ENCODE data around the gene WDR20. TPM values are rescaled to one million over a fixed set of nuclear protein-coding genes. Genes with fewer than 3 reads are reported as not detected.

WDR20 gene
- total and polyA plus RNA-seq, 2 of the 8 experiments (the other 6 are each of a cell fraction or from before 2014, with no cell fraction given): 11.2 to 26.7 TPM

- H2BK15ac ChIP-seq (ENCODE audit: low read length): 0 out of 2 replicates have a peak overlapping the region, but pooled peaks have one; percentile 46
- H2BK120ac ChIP-seq (replicated peaks; ENCODE audit: low read depth, low read length): no peak overlapping the region
- no peak overlapping the region for H3K56ac ChIP-seq (replicated peaks; ENCODE audit: insufficient read length, low read depth, low read length)
- no peak overlapping the region for H2BK5ac ChIP-seq (ENCODE audit: low read depth, low read length)
- no peak overlapping the region for H3K27ac ChIP-seq (ENCODE audit: low read depth, low read length)
- no peak overlapping the region for H3K4me3 ChIP-seq (ENCODE audit: extremely low read depth in 1 of 4, insufficient read depth in 2 of 4, low read depth in 3 of 4, low read length in 4 of 4)
- H4K5ac ChIP-seq (ENCODE audit: insufficient read length, low read depth, low read length): no peak overlapping the region
- H2BK20ac ChIP-seq (ENCODE audit: low read length): no peak overlapping the region
- H4K91ac ChIP-seq (replicated peaks; ENCODE audit: insufficient read length, low read length): peak overlapping the region; percentile 62
- no peaks in the 10 kb centered on the region for H3K23me2 ChIP-seq (ENCODE audit: low read depth, low read length)
- FAIRE-seq: no peak
- DNase-seq (ENCODE audit: low read depth in 1 of 2, low spot score in 2 of 2): no peak
- no peak overlapping the region for H3K14ac ChIP-seq (ENCODE audit: insufficient read length)
- peak overlapping the region; percentile 68; the same call in 1 of the 2 replicates for H2BK12ac ChIP-seq (ENCODE audit: low read depth, low read length)
- no peak overlapping the region for H3K4me2 ChIP-seq (ENCODE audit: insufficient read depth in 1 of 2, low read depth in 2 of 2, low read length in 2 of 2)
- no peaks in the 10 kb centered on the region for H3K36me3 ChIP-seq (ENCODE audit: control insufficient read depth in 2 of 4, insufficient read depth in 4 of 4, low read length in 3 of 4)
- ChIA-PET POLR2A (ENCODE audit: partially characterized antibody) (no interaction called here), CTCF (ENCODE audit: partially characterized antibody) (interaction anchor here (1.0 to 7.6 kb wide), 5 partner anchors 8 to 45 kb away, joined by 3 to 74 read pairs (median 6); no protein-coding TSS in a partner anchor)
- WGBS, 2 experiments (ENCODE audit: extremely low coverage in 1 of 2, insufficient coverage in 1 of 2, insufficient read length in 1 of 2, insufficient replicate concordance in 2 of 2, low coverage in 1 of 2, low lambda C conversion rate in 2 of 2, missing lambda C conversion rate in 1 of 2): 83% methylated on average over 7 of the region's 7 CpGs; no CpG with 5 or more reads in 1 of the 2 experiments
- no peaks in the 10 kb centered on the region for H3K9me3 ChIP-seq (ENCODE audit: insufficient read depth in 2 of 2, low read depth in 1 of 2, low read length in 1 of 2)
- no peak overlapping the region for H3K9ac ChIP-seq (replicated peaks in 1 of 4; ENCODE audit: extremely low read depth in 1 of 4, low read depth in 3 of 4, low read length in 3 of 4)
- H3K23ac ChIP-seq (ENCODE audit: insufficient read length): no peak overlapping the region
- H3K27me3 ChIP-seq (replicated peaks in 1 of 4; ENCODE audit: control insufficient read depth in 3 of 4, extremely low read depth in 1 of 4, insufficient read depth in 3 of 4, low read length in 3 of 4): no peaks in the 10 kb centered on the region
- H3K4me1 ChIP-seq (replicated peaks in 1 of 4; ENCODE audit: control insufficient read depth in 3 of 4, insufficient read depth in 4 of 4, low read length in 3 of 4): peaks cover 0 to 14% (median 9%) of the 10 kb centered on the region in 4 experiments; a peak in 6 of 7 replicates
- no peak overlapping the region for H2AFZ ChIP-seq (ENCODE audit: low read length)
- no peaks in the 10 kb centered on the region for H3K79me1 ChIP-seq (ENCODE audit: low read depth, low read length)
- no peak overlapping the region for H4K8ac ChIP-seq (ENCODE audit: extremely low read depth, insufficient read depth, low read length)
- H2AK5ac ChIP-seq (ENCODE audit: low read depth, low read length): no peak overlapping the region
- peak overlapping the region; percentile 87 for H3K4ac ChIP-seq (replicated peaks; ENCODE audit: insufficient read length, low read depth, low read length)
- no peak overlapping the region for H3K18ac ChIP-seq (ENCODE audit: extremely low read depth, low read length)
- peaks cover 0 to 1% of the 10 kb centered on the region in 2 experiments for H4K20me1 ChIP-seq (replicated peaks in 1 of 2; ENCODE audit: control insufficient read depth in 1 of 2, insufficient read depth in 2 of 2, low read length in 2 of 2)
- H3K79me2 ChIP-seq (ENCODE audit: control insufficient read depth in 1 of 2, insufficient read depth in 2 of 2, low read length in 2 of 2): no peaks in the 10 kb centered on the region
- no peak for TF ChIP-seq KDM4A (IDR thresholded peaks at IDR 0.05; ENCODE audit: low read depth, low read length, severe bottlenecking)
Observed at GRCh38 chr14:102094101-102094500, 45.6 kb upstream of the WDR20 start.
